Aorta (tissue), 5 donors: ENCODE results near the gene ISG15. TPM values are rescaled to one million over a fixed set of nuclear protein-coding genes. Genes with fewer than 3 reads are reported as not detected.

Source experiments
- ATAC-seq: fragments of 200-7000 bp; cut with Tn5 transposase; one replicate; pipeline ENCODE4 v1.9.1; 2022; ENCODE audit warnings: moderate library complexity; ENCODE audit not compliant: low FRiP score
- DNase-seq, 2 donors: peaks; one replicate each; pipeline ENCODE4 v3.0.0-alpha.2; 2020
- H3K27ac ChIP-seq, 2 donors: one replicate each; pipeline ENCODE4 v1.5.1; 2013; ENCODE audit warnings: low read length in 2 of 2, mild to moderate bottlenecking in 2 of 2, moderate library complexity in 2 of 2, control low read depth in 1 of 2, inconsistent platforms in 1 of 2, low read depth in 1 of 2
- H3K27me3 ChIP-seq, 2 donors: one replicate each; pipeline ENCODE4 v1.6.1; 2013; ENCODE audit warnings: control low read depth in 1 of 2, low read length in 1 of 2, mild to moderate bottlenecking in 1 of 2, moderate library complexity in 1 of 2; ENCODE audit not compliant: insufficient read depth in 2 of 2, control insufficient read depth in 1 of 2
- H3K36me3 ChIP-seq, 2 donors: one replicate each; pipeline ENCODE4 v1.6.1; 2013; ENCODE audit warnings: control low read depth in 1 of 2, low read length in 1 of 2, mild to moderate bottlenecking in 1 of 2; ENCODE audit not compliant: insufficient read depth in 2 of 2, control insufficient read depth in 1 of 2
- H3K4me1 ChIP-seq, 2 donors: one replicate each; pipeline ENCODE4 v1.6.1; 2013; ENCODE audit warnings: low read length in 2 of 2, control low read depth in 1 of 2, mild to moderate bottlenecking in 1 of 2, moderate library complexity in 1 of 2; ENCODE audit not compliant: insufficient read depth in 2 of 2, control insufficient read depth in 1 of 2
- H3K4me3 ChIP-seq, 2 donors: one replicate each; pipeline ENCODE4 v1.5.1; 2013; ENCODE audit warnings: low read length in 2 of 2, control low read depth in 1 of 2, mild to moderate bottlenecking in 1 of 2
- H3K9me3 ChIP-seq: one replicate; pipeline ENCODE4 v1.6.1; 2013; ENCODE audit warnings: mild to moderate bottlenecking, low read length; ENCODE audit not compliant: control insufficient read depth
- WGBS, 2 donors: extraction: QIAGEN DNeasy Blood & Tissue Kit; methylation state at CpG; one replicate each; pipeline ENCODE4 v1.1.7; 2013; 5-methylcytosine and 5-hydroxymethylcytosine counted together
- intact Hi-C, 2 donors: fragments of 100-400 bp; cut with DNase I; formaldehyde crosslinking; loops; one replicate each; pipeline versions ENCODE4 v1.14.2 to v1.15.0; 2022
- polyA plus RNA-seq, 2 donors: library from polyadenylated mRNA; stranded (reverse); fragments of 200-250 nt; gene quantifications; one replicate each; pipeline ENCODE4 v1.2.3, GENCODE V29; 2013
- total RNA-seq, 2 donors: library from RNA; stranded (reverse); fragmentation: NEBNext Ultra II Directional; extraction: Animal tissue kit (Norgen Biotek cat#: 25700); gene quantifications; one replicate each; pipeline ENCODE4 v1.2.1, GENCODE V29; 2021
- donor health status: healthy with polysubstance abuse.
- donor health status: Bipolar disorder and iron deficiency.
- donor health status: DM: no; HTN: no; CAD: no.
- donor health status: DM: no; HTN: no; CAD: no.
- donor health status: DM: yes; HTN: yes; CAD: no.

ISG15 gene
- total and polyA plus RNA-seq, 4 donors, result 34.4 to 104 (median 60.2) TPM

GRCh38 chr1:1038694-1039093 is 25.4 kb downstream of the ISG15 start:
- intact Hi-C loops, result no loop called here
- H3K27ac ChIP-seq, result no peak overlapping the region
- no peak for ATAC-seq
- 89 to 99% methylated on average over 6 of the region's 6 CpGs for WGBS, 2 donors
- no peak for DNase-seq
- no peaks in the 10 kb centered on the region for H3K27me3 ChIP-seq
- H3K36me3 ChIP-seq, result no peaks in the 10 kb centered on the region
- no peaks in the 10 kb centered on the region for H3K9me3 ChIP-seq
- H3K4me1 ChIP-seq, result no peaks in the 10 kb centered on the region
- H3K4me3 ChIP-seq, result no peak overlapping the region

GRCh38 chr1:1039145-1039910 is 26.0 kb downstream of the ISG15 start:
- DNase-seq, result no peak
- 74 to 80% methylated on average over 17 of the region's 17 CpGs for WGBS, 2 donors

GRCh38 chr1:1040004-1040991 is 27.0 kb downstream of the ISG15 start:
- Histone ChIP-seq H3K27ac (no peak overlapping the region), H3K4me1 (no peaks in the 10 kb centered on the region), H3K4me3 (no peak overlapping the region), H3K9me3 (no peaks in the 10 kb centered on the region), H3K27me3 (no peaks in the 10 kb centered on the region), H3K36me3 (no peaks in the 10 kb centered on the region)
- ATAC-seq (peak; percentile 63), DNase-seq (peak; percentile 79 to 91)
- 10 to 14% methylated on average over 71 to 99 of the region's 99 CpGs for WGBS, 2 donors
- intact Hi-C loops, result no loop called here

More at GRCh38 chr1:1039145-1039910, 26.0 kb downstream of the ISG15 start:
- no peak overlapping the region for H3K4me3 ChIP-seq
- ATAC-seq, result no peak
- H3K27ac ChIP-seq, result no peak overlapping the region
- intact Hi-C loops, result no loop called here
- no peaks in the 10 kb centered on the region for H3K4me1 ChIP-seq
- H3K36me3 ChIP-seq, result no peaks in the 10 kb centered on the region
- no peaks in the 10 kb centered on the region for H3K9me3 ChIP-seq
- H3K27me3 ChIP-seq, result no peaks in the 10 kb centered on the region

- H3K36me3 ChIP-seq, result no peaks in the 10 kb centered on the region
- H3K4me1 ChIP-seq, result no peaks in the 10 kb centered on the region
- WGBS, 2 donors, result 61 to 64% methylated on average over 48 to 57 of the region's 60 CpGs
- no peak overlapping the region for H3K4me3 ChIP-seq
- H3K9me3 ChIP-seq, result no peaks in the 10 kb centered on the region
- H3K27ac ChIP-seq, result no peak overlapping the region
- intact Hi-C loops, result no loop called here
- H3K27me3 ChIP-seq, result no peaks in the 10 kb centered on the region
- ATAC-seq (no peak), DNase-seq (no peak)
Measured at GRCh38 chr1:1041092-1041523, 27.8 kb downstream of the ISG15 start.

- H3K36me3 ChIP-seq, result no peaks in the 10 kb centered on the region
- intact Hi-C loops, result no loop called here
- H3K9me3 ChIP-seq, result no peaks in the 10 kb centered on the region
- DNase-seq (no peak), ATAC-seq (no peak)
- no peaks in the 10 kb centered on the region for H3K4me1 ChIP-seq
- H3K27ac ChIP-seq, result no peak overlapping the region
- H3K4me3 ChIP-seq, result no peak overlapping the region
- 92 to 93% methylated on average over 25 of the region's 25 CpGs for WGBS, 2 donors
- H3K27me3 ChIP-seq, result no peaks in the 10 kb centered on the region
Measured at GRCh38 chr1:1041873-1042272, 28.6 kb downstream of the ISG15 start.

- ATAC-seq, result no peak
- no peak overlapping the region for H3K27ac ChIP-seq
- H3K4me1 ChIP-seq, result no peaks in the 10 kb centered on the region
Measured at GRCh38 chr1:1042835-1043234, 29.5 kb downstream of the ISG15 start.

GRCh38 chr1:1043411-1043810 is 30.1 kb downstream of the ISG15 start:
- Histone ChIP-seq H3K4me3 (no peak overlapping the region), H3K4me1 (no peaks in the 10 kb centered on the region), H3K9me3 (no peaks in the 10 kb centered on the region), H3K27me3 (no peaks in the 10 kb centered on the region), H3K36me3 (no peaks in the 10 kb centered on the region), H3K27ac (no peak overlapping the region)
- 97 to 98% methylated on average over 25 to 27 of the region's 27 CpGs for WGBS, 2 donors
- intact Hi-C loops, result no loop called here
- DNase-seq, result no peak
- ATAC-seq, result no peak

More at GRCh38 chr1:1042835-1043234, 29.5 kb downstream of the ISG15 start:
- WGBS, 2 donors, result 92 to 98% methylated on average over 9 to 10 of the region's 10 CpGs
- DNase-seq, result no peak
- H3K27me3 ChIP-seq, result no peaks in the 10 kb centered on the region
- no peaks in the 10 kb centered on the region for H3K9me3 ChIP-seq
- intact Hi-C loops, result no loop called here
- H3K4me3 ChIP-seq, result no peak overlapping the region
- no peaks in the 10 kb centered on the region for H3K36me3 ChIP-seq

GRCh38 chr1:1043921-1044320 is 30.6 kb downstream of the ISG15 start:
- H3K36me3 ChIP-seq, result no peaks in the 10 kb centered on the region
- ATAC-seq, result no peak
- WGBS, 2 donors, result 97% methylated on average over 33 of the region's 33 CpGs

More at GRCh38 chr1:1043921-1044320, 30.6 kb downstream of the ISG15 start:
- DNase-seq, result no peak
- no peak overlapping the region for H3K4me3 ChIP-seq
- intact Hi-C loops, result no loop called here
- no peaks in the 10 kb centered on the region for H3K4me1 ChIP-seq
- H3K27ac ChIP-seq, result no peak overlapping the region
- H3K9me3 ChIP-seq, result no peaks in the 10 kb centered on the region
- H3K27me3 ChIP-seq, result no peaks in the 10 kb centered on the region
